RWPE2 (cell line): ENCODE measurements around the gene EDEM2.
"Not testable (repeated sequence)": the region's sequence is repeated elsewhere in the genome, so short reads cannot be mapped to it uniquely, and the experiment has no call there.

Source experiments
- ATAC-seq: fragments of 200-7000 bp; cut with Tn5 transposase; 3 replicates; pipeline ENCODE4 v1.9.1; 2021; ENCODE audit warnings: low read depth
- DNase-seq: peaks from one replicate; pipeline ENCODE4 v3.0.0-alpha.2; 2020; ENCODE audit warnings: low spot score
- H3K27ac ChIP-seq: fragments of 450-650 bp; 2 replicates; pipeline ENCODE4 v1.5.1; 2017; ENCODE audit warnings: mild to moderate bottlenecking; ENCODE audit not compliant: poor library complexity, severe bottlenecking
- H3K27me3 ChIP-seq: fragments of 250-450 bp; sonication (Bioruptor Pico); 2 replicates; pipeline ENCODE4 v1.5.1; 2021; ENCODE audit warnings: mild to moderate bottlenecking, moderate library complexity; ENCODE audit not compliant: insufficient read depth, poor library complexity, severe bottlenecking
- H3K36me3 ChIP-seq: fragments of 250-450 bp; sonication (Bioruptor Pico); 2 replicates; pipeline ENCODE4 v1.5.1; 2020; ENCODE audit warnings: low read depth, mild to moderate bottlenecking, moderate library complexity
- H3K4me1 ChIP-seq: fragments of 250-450 bp; sonication (Bioruptor Pico); 2 replicates; pipeline ENCODE4 v1.5.1; 2021; ENCODE audit warnings: mild to moderate bottlenecking, moderate library complexity; ENCODE audit not compliant: insufficient read depth, poor library complexity, severe bottlenecking
- H3K4me3 ChIP-seq: fragments of 250-450 bp; sonication (Bioruptor Pico); 2 replicates; pipeline ENCODE4 v1.5.1; 2021; ENCODE audit warnings: mild to moderate bottlenecking, moderate library complexity; ENCODE audit not compliant: severe bottlenecking
- H3K9me3 ChIP-seq: fragments of 250-450 bp; sonication (Bioruptor Pico); 2 replicates; pipeline ENCODE4 v1.5.1; 2021; ENCODE audit warnings: mild to moderate bottlenecking, moderate library complexity; ENCODE audit not compliant: severe bottlenecking
- CTCF ChIP-seq: fragments of 450-650 bp; IDR thresholded peaks from one replicate; pipeline ENCODE4 v1.5.1; 2017; ENCODE audit warnings: mild to moderate bottlenecking, moderate library complexity; ENCODE audit not compliant: poor library complexity, severe bottlenecking

The EDEM2 gene

GRCh38 chr20:35087791-35088190 lies 59.3 kb downstream of the EDEM2 start:
- H3K27me3 ChIP-seq = no peaks in the 10 kb centered on the region
- no peak for DNase-seq
- ATAC-seq = no peak
- peaks cover 44% of the 10 kb centered on the region for H3K36me3 ChIP-seq
- TF ChIP-seq CTCF = no peak
- H3K9me3 ChIP-seq = no peaks in the 10 kb centered on the region
- peak overlapping the region; percentile 5 for H3K27ac ChIP-seq
- peaks cover 28% of the 10 kb centered on the region for H3K4me1 ChIP-seq
- H3K4me3 ChIP-seq = no peak overlapping the region

GRCh38 chr20:35087355-35087754 lies 59.8 kb downstream of the EDEM2 start:
- no peak for ATAC-seq

GRCh38 chr20:35085477-35086225 lies 61.5 kb downstream of the EDEM2 start:
- Histone ChIP-seq H3K9me3 (no peaks in the 10 kb centered on the region), H3K27ac (no peak overlapping the region), H3K4me3 (no peak overlapping the region), H3K36me3 (peaks cover 50% of the 10 kb centered on the region), H3K27me3 (no peaks in the 10 kb centered on the region), H3K4me1 (peaks cover 20% of the 10 kb centered on the region)
- ATAC-seq (no peak), DNase-seq (no peak)
- TF ChIP-seq CTCF = no peak

More at GRCh38 chr20:35087355-35087754, 59.8 kb downstream of the EDEM2 start:
- H3K4me1 ChIP-seq = peaks cover 29% of the 10 kb centered on the region
- no peak overlapping the region for H3K27ac ChIP-seq
- no peaks in the 10 kb centered on the region for H3K27me3 ChIP-seq
- H3K36me3 ChIP-seq = peaks cover 49% of the 10 kb centered on the region
- no peak for DNase-seq
- no peak for TF ChIP-seq CTCF
- H3K9me3 ChIP-seq = no peaks in the 10 kb centered on the region
- no peak overlapping the region for H3K4me3 ChIP-seq

GRCh38 chr20:35084998-35085397 lies 62.1 kb downstream of the EDEM2 start:
- Histone ChIP-seq H3K36me3 (peaks cover 50% of the 10 kb centered on the region), H3K9me3 (no peaks in the 10 kb centered on the region), H3K27ac (no peak overlapping the region), H3K4me1 (peaks cover 18% of the 10 kb centered on the region), H3K27me3 (no peaks in the 10 kb centered on the region), H3K4me3 (no peak overlapping the region)
- DNase-seq = no peak
- no peak for TF ChIP-seq CTCF
- no peak for ATAC-seq

GRCh38 chr20:35080348-35080642 lies 66.8 kb downstream of the EDEM2 start:
- not testable (repeated sequence) for H3K27ac ChIP-seq, DNase-seq, H3K9me3 ChIP-seq, H3K27me3 ChIP-seq, H3K4me3 ChIP-seq, H3K4me1 ChIP-seq, ATAC-seq
- H3K36me3 ChIP-seq = peaks cover 60% of the 10 kb centered on the region
